HepG2 (cell line): ENCODE results near the gene PYGO2. TPM values are rescaled to one million over a fixed set of nuclear protein-coding genes. Genes with fewer than 3 reads are reported as not detected.

Source experiments
- EZH2 ChIP-seq: conservative IDR thresholded peaks from 2 replicates; pipeline ENCODE4 v1.6.1; 2012; ENCODE audit warnings: mild to moderate bottlenecking, low read depth, low read length, moderate library complexity
- HNRNPH1 ChIP-seq: fragments of 200-400 bp; formaldehyde crosslinking; optimal IDR thresholded peaks from 2 replicates; pipeline ENCODE3; 2017; ENCODE audit warnings: mild to moderate bottlenecking, low read depth, low read length
- PRDM15 ChIP-seq: sonication (generic); formaldehyde crosslinking; IDR thresholded peaks from 2 replicates; pipeline ENCODE4 v1.4.0; 2020; ENCODE audit warnings: missing genetic modification reagents
- SKI ChIP-seq: fragments of 450-650 bp; IDR thresholded peaks from one replicate; pipeline ENCODE4 v1.6.1; 2018; ENCODE audit warnings: mild to moderate bottlenecking; ENCODE audit not compliant: partially characterized antibody
- SMYD3 ChIP-seq: sonication (generic); formaldehyde crosslinking; IDR thresholded peaks from 2 replicates; pipeline ENCODE4 v1.8.1; 2023; ENCODE audit warnings: mild to moderate bottlenecking, missing genetic modification reagents
- ZFAT ChIP-seq: sonication (generic); formaldehyde crosslinking; conservative IDR thresholded peaks from 2 replicates; pipeline ENCODE4 v1.8.1; 2023; ENCODE audit warnings: missing genetic modification reagents, inconsistent platforms
- ZNF879 ChIP-seq: sonication (generic); formaldehyde crosslinking; IDR thresholded peaks from 2 replicates; pipeline ENCODE4 v1.8.1; 2023; ENCODE audit warnings: missing genetic modification reagents
- ZSCAN21 ChIP-seq: sonication (generic); formaldehyde crosslinking; IDR thresholded peaks from 2 replicates; pipeline ENCODE4 v1.8.0; 2022; ENCODE audit warnings: mild to moderate bottlenecking, missing genetic modification reagents, moderate library complexity, borderline replicate concordance
- polyA plus RNA-seq, 8 experiments: library from polyadenylated mRNA; depleted of rRNA in 3 of 8; stranded (reverse) in 7 of 8; unstranded in 1 of 8; fragments of >200 nt; fragmentation: Illumina TruSeq in 4 of 8; extraction: Trizol in 4 of 8; gene quantifications; 2 replicates each; pipeline versions ENCODE4 v1.2.1 to v1.2.3, GENCODE V29; 2011 to 2016; ENCODE audit warnings: low read depth in 4 of 8, missing spikeins in 1 of 8, mixed read lengths in 1 of 8; ENCODE audit not compliant: insufficient read depth in 1 of 8
- total RNA-seq, 5 experiments: library from RNA; depleted of rRNA; stranded (reverse); fragments of >200 nt; fragmentation: Illumina TruSeq; extraction: Trizol; gene quantifications; 2 replicates each; pipeline ENCODE4 v1.2.3, GENCODE V29; 2016; ENCODE audit warnings: low read depth in 1 of 5
- TF ChIP-seq, protein P1 (sequence below): sonication (generic); formaldehyde crosslinking; IDR thresholded peaks from 2 replicates; pipeline ENCODE4 v1.8.0; 2022; ENCODE audit warnings: low read depth, missing genetic modification reagents
- TF ChIP-seq, protein P2 (sequence below): sonication (generic); formaldehyde crosslinking; IDR thresholded peaks from 2 replicates; pipeline ENCODE4 v1.5.0; 2020; ENCODE audit warnings: mild to moderate bottlenecking, missing genetic modification reagents, borderline replicate concordance
- TF ChIP-seq, protein P3 (sequence below): IDR thresholded peaks from 2 replicates; pipeline ENCODE4 v1.6.1; 2016; ENCODE audit warnings: missing biosample characterization, missing genetic modification reagents, low read depth

Gene PYGO2
- total and polyA plus RNA-seq, 2 of the 13 experiments (the other 11 are each of a cell fraction or from before 2014, with no cell fraction given) = 20.3 to 21.8 TPM

- TF ChIP-seq SKI (no peak), ZSCAN21 (CRISPR knock-in tag) (no peak), EZH2 (no peak), SMYD3 (no peak), HNRNPH1 (no peak), ZNF879 (CRISPR knock-in tag) (no peak), ZFAT (CRISPR knock-in tag) (0 out of 2 replicates have a peak, but pooled peaks have one; percentile 19), PRDM15 (CRISPR knock-in tag) (no peak)
- TF ChIP-seq, protein P1, sequence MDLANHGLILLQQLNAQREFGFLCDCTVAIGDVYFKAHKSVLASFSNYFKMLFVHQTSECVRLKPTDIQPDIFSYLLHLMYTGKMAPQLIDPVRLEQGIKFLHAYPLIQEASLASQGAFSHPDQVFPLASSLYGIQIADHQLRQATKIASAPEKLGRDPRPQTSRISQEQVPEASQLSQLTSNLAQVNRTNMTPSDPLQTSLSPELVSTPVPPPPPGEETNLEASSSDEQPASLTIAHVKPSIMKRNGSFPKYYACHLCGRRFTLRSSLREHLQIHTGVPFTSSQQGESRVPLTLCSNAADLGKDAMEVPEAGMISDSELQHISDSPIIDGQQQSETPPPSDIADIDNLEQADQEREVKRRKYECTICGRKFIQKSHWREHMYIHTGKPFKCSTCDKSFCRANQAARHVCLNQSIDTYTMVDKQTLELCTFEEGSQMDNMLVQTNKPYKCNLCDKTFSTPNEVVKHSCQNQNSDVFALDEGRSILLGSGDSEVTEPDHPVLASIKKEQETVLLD (CRISPR knock-in tag) = no peak
- TF ChIP-seq, protein P2, sequence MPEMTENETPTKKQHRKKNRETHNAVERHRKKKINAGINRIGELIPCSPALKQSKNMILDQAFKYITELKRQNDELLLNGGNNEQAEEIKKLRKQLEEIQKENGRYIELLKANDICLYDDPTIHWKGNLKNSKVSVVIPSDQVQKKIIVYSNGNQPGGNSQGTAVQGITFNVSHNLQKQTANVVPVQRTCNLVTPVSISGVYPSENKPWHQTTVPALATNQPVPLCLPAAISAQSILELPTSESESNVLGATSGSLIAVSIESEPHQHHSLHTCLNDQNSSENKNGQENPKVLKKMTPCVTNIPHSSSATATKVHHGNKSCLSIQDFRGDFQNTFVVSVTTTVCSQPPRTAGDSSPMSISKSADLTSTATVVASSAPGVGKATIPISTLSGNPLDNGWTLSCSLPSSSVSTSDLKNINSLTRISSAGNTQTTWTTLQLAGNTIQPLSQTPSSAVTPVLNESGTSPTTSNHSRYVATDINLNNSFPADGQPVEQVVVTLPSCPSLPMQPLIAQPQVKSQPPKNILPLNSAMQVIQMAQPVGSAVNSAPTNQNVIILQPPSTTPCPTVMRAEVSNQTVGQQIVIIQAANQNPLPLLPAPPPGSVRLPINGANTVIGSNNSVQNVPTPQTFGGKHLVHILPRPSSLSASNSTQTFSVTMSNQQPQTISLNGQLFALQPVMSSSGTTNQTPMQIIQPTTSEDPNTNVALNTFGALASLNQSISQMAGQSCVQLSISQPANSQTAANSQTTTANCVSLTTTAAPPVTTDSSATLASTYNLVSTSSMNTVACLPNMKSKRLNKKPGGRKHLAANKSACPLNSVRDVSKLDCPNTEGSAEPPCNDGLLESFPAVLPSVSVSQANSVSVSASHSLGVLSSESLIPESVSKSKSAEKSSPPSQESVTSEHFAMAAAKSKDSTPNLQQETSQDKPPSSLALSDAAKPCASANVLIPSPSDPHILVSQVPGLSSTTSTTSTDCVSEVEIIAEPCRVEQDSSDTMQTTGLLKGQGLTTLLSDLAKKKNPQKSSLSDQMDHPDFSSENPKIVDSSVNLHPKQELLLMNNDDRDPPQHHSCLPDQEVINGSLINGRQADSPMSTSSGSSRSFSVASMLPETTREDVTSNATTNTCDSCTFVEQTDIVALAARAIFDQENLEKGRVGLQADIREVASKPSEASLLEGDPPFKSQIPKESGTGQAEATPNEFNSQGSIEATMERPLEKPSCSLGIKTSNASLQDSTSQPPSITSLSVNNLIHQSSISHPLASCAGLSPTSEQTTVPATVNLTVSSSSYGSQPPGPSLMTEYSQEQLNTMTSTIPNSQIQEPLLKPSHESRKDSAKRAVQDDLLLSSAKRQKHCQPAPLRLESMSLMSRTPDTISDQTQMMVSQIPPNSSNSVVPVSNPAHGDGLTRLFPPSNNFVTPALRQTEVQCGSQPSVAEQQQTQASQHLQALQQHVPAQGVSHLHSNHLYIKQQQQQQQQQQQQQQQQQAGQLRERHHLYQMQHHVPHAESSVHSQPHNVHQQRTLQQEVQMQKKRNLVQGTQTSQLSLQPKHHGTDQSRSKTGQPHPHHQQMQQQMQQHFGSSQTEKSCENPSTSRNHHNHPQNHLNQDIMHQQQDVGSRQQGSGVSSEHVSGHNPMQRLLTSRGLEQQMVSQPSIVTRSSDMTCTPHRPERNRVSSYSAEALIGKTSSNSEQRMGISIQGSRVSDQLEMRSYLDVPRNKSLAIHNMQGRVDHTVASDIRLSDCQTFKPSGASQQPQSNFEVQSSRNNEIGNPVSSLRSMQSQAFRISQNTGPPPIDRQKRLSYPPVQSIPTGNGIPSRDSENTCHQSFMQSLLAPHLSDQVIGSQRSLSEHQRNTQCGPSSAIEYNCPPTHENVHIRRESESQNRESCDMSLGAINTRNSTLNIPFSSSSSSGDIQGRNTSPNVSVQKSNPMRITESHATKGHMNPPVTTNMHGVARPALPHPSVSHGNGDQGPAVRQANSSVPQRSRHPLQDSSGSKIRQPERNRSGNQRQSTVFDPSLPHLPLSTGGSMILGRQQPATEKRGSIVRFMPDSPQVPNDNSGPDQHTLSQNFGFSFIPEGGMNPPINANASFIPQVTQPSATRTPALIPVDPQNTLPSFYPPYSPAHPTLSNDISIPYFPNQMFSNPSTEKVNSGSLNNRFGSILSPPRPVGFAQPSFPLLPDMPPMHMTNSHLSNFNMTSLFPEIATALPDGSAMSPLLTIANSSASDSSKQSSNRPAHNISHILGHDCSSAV = no peak
- TF ChIP-seq, protein P3, sequence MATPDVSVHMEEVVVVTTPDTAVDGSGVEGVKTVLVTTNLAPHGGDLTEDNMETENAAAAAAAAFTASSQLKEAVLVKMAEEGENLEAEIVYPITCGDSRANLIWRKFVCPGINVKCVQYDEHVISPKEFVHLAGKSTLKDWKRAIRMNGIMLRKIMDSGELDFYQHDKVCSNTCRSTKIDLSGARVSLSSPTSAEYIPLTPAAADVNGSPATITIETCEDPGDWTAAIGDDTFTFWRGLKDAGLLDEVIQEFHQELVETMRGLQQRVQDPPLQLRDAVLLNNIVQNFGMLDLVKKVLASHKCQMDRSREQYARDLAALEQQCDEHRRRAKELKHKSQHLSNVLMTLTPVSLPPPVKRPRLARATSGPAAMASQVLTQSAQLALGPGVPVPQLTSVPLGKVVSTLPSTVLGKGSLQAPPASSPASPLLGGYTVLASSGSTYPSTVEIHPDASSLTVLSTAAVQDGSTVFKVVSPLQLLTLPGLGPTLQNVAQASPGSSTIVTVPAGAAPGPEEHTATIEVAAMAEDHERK (CRISPR knock-in tag) = no peak
Measured at GRCh38 chr1:154937085-154937987, 24.2 kb downstream of the PYGO2 start (continued).
